Suprapubic skin (tissue), 4 donors: ENCODE measurements around the gene PDC.

ENCODE experiments used
- POLR2A ChIP-seq, 2 donors: fragments of 450-650 bp; IDR thresholded peaks; one replicate each; pipeline ENCODE4 v1.6.1; 2017; ENCODE audit warnings: antibody characterized with exemption in 2 of 2, mild to moderate bottlenecking in 2 of 2, moderate library complexity in 2 of 2
- POLR2AphosphoS5 ChIP-seq, 3 donors: sonication (generic); formaldehyde crosslinking; IDR thresholded peaks; one replicate each; pipeline ENCODE4 v1.6.1; 2017; ENCODE audit warnings: antibody characterized with exemption in 3 of 3
- TF ChIP-seq, protein P1 (sequence below), 2 donors: fragments of 200-600 bp in 1 of 2; fragments of 450-650 bp in 1 of 2; sonication (generic) in 1 of 2; IDR thresholded peaks; one replicate each; pipeline ENCODE4 v1.5.1; 2016 to 2019; ENCODE audit warnings: antibody characterized with exemption in 2 of 2, mild to moderate bottlenecking in 1 of 2, moderate library complexity in 1 of 2

DNA sequence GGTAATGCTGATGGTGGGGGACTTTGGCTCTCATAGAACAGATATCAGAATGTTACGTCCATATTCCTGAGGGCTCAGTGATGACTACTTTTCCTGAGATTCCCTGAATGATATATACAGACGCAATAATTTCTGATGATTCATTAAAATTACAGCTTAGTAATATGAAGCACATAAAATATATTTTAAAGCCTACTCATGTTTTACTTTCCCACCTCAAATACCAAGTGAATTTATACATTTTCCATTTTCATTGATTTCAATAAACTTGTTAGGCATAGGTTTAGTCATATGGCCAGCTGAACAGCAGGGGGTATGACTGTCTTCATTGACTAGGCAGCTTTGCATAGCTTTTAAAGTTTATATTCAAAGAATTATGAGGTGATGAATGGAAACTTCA lies 26.2 kb upstream of the PDC start:
- TF ChIP-seq, protein P1, sequence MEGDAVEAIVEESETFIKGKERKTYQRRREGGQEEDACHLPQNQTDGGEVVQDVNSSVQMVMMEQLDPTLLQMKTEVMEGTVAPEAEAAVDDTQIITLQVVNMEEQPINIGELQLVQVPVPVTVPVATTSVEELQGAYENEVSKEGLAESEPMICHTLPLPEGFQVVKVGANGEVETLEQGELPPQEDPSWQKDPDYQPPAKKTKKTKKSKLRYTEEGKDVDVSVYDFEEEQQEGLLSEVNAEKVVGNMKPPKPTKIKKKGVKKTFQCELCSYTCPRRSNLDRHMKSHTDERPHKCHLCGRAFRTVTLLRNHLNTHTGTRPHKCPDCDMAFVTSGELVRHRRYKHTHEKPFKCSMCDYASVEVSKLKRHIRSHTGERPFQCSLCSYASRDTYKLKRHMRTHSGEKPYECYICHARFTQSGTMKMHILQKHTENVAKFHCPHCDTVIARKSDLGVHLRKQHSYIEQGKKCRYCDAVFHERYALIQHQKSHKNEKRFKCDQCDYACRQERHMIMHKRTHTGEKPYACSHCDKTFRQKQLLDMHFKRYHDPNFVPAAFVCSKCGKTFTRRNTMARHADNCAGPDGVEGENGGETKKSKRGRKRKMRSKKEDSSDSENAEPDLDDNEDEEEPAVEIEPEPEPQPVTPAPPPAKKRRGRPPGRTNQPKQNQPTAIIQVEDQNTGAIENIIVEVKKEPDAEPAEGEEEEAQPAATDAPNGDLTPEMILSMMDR (IDR thresholded peaks at IDR 0.05): no peak
- no peak for TF ChIP-seq POLR2AphosphoS5 (IDR thresholded peaks at IDR 0.05)
- no peak for TF ChIP-seq POLR2A (IDR thresholded peaks at IDR 0.05)
